Skeletal muscle tissue (tissue), 4 donors: ENCODE measurements around the gene CENPH. TPM values are rescaled to one million over a fixed set of nuclear protein-coding genes. Genes with fewer than 3 reads are reported as not detected.
"Not testable (repeated sequence)": the region's sequence is repeated elsewhere in the genome, so short reads cannot be mapped to it uniquely, and the experiment has no call there.

Experiments
- H3K27ac ChIP-seq: one replicate; pipeline ENCODE4 v1.7.0; 2013; ENCODE audit warnings: mild to moderate bottlenecking, low read depth, low read length, inconsistent platforms
- H3K27me3 ChIP-seq, 3 donors: one replicate each; pipeline ENCODE4 v1.7.0; 2013; ENCODE audit warnings: low read length in 3 of 3; ENCODE audit not compliant: control insufficient read depth in 3 of 3, insufficient read depth in 3 of 3
- H3K36me3 ChIP-seq, 3 donors: one replicate each; pipeline ENCODE4 v1.7.0; 2013; ENCODE audit warnings: low read length in 3 of 3; ENCODE audit not compliant: control insufficient read depth in 3 of 3, insufficient read depth in 3 of 3
- H3K4me1 ChIP-seq, 3 donors: one replicate each; pipeline ENCODE4 v1.7.0; 2013; ENCODE audit warnings: low read length in 3 of 3, mild to moderate bottlenecking in 3 of 3; ENCODE audit not compliant: control insufficient read depth in 3 of 3, insufficient read depth in 3 of 3
- H3K4me3 ChIP-seq, 3 donors: one replicate each; pipeline ENCODE4 v1.7.0; 2013; ENCODE audit warnings: low read length in 3 of 3
- H3K9ac ChIP-seq, 3 donors: one replicate each; pipeline ENCODE4 v1.7.0; 2013; ENCODE audit warnings: low read length in 3 of 3, mild to moderate bottlenecking in 3 of 3, moderate library complexity in 2 of 3, low read depth in 1 of 3
- H3K9me3 ChIP-seq, 3 donors: one replicate each; pipeline ENCODE4 v1.7.0; 2013; ENCODE audit warnings: low read length in 3 of 3; ENCODE audit not compliant: control insufficient read depth in 3 of 3
- total RNA-seq: library from RNA; depleted of rRNA; stranded (reverse); fragments of >200 nt; gene quantifications from one replicate; pipeline ENCODE4 v1.2.3, GENCODE V29; 2014
- donor health status: Osteomylitis.

CENPH gene
- total RNA-seq, 1 donor from 2014 or later = 4.2 TPM

DNA sequence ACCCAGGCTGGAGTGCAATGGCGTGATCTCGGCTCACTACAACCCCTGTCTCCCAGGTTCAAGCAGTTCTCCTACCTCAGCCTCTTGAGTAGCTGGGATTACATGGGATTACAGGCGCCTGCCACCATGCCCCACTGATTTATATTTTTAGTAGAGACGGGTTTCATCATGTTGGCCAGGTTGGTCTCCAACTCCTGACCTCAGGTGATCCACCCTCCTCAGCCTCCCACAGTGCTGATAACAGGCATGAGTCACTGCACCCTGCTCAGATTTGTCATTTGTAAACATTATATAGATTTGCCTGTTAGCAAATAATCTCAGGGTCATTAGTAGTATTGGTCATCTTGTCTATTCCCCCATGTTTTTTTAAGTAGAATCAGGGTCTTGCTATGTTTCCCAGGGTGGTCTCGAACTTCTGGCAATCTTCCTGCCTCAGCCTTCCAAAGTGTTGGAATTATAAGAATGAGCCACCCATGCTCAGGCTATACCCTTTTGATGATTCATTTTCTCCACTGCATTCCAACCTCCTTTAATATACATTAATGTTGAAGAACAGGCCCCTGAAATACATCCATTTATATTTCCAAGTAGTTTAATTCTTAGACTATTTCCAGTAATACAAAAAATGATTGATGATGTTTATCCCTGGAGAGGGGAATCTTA lies 17.3 kb downstream of the CENPH start:
- Histone ChIP-seq H3K4me1 (no peaks in the 10 kb centered on the region), H3K36me3 (no peaks in the 10 kb centered on the region), H3K4me3 (no peak overlapping the region), H3K27me3 (no peaks in the 10 kb centered on the region), H3K9me3 (no peaks in the 10 kb centered on the region), H3K27ac (no peak overlapping the region), H3K9ac (no peak overlapping the region)

GRCh38 chr5:69209602-69210001 lies 20.2 kb downstream of the CENPH start:
- no peaks in the 10 kb centered on the region for H3K27me3 ChIP-seq
- no peak overlapping the region for H3K4me3 ChIP-seq
- no peak overlapping the region for H3K9ac ChIP-seq
- H3K4me1 ChIP-seq = no peaks in the 10 kb centered on the region
- H3K9me3 ChIP-seq = no peaks in the 10 kb centered on the region
- H3K36me3 ChIP-seq = no peaks in the 10 kb centered on the region
- no peak overlapping the region for H3K27ac ChIP-seq

- Histone ChIP-seq H3K27me3 (no peaks in the 10 kb centered on the region), H3K9ac (no peak overlapping the region), H3K9me3 (no peaks in the 10 kb centered on the region), H3K4me3 (no peak overlapping the region), H3K27ac (no peak overlapping the region), H3K4me1 (no peaks in the 10 kb centered on the region), H3K36me3 (no peaks in the 10 kb centered on the region)
Measured at GRCh38 chr5:69211200-69211599, 21.8 kb downstream of the CENPH start.

DNA sequence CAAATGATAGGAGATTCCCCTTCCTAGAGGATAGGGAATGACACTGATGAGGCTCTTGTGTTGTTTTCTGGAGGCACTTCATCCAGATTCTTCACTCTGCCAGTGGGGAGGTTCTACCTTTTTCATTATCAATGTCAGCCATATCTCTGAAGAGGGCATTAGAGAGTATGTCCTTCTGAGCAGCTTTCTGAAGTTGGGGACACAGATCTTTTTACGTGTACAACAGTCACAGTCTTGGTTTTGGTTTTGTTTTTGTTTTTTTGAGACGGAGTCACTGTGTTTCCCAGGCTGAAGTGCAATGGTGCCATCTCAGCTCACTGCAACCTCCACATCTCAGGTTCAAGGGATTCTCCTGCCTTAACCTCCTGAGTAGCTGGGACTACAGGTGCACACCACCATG lies 22.6 kb downstream of the CENPH start:
- Histone ChIP-seq H3K9ac (no peak overlapping the region), H3K9me3 (no peaks in the 10 kb centered on the region), H3K27me3 (no peaks in the 10 kb centered on the region), H3K4me3 (no peak overlapping the region), H3K4me1 (no peaks in the 10 kb centered on the region), H3K27ac (no peak overlapping the region), H3K36me3 (no peaks in the 10 kb centered on the region)

- Histone ChIP-seq H3K9ac (no peak overlapping the region), H3K9me3 (no peaks in the 10 kb centered on the region), H3K27me3 (no peaks in the 10 kb centered on the region), H3K27ac (no peak overlapping the region), H3K36me3 (peaks cover 0 to 3% (median 2%) of the 10 kb centered on the region in 3 donors), H3K4me3 (no peak overlapping the region), H3K4me1 (peaks cover 0 to 6% (median under 1%) of the 10 kb centered on the region in 3 donors)
Measured at GRCh38 chr5:69213513-69214215, 24.3 kb downstream of the CENPH start.

GRCh38 chr5:69217151-69217511 lies 27.7 kb downstream of the CENPH start:
- no peaks in the 10 kb centered on the region for H3K9me3 ChIP-seq
- peak overlapping the region in 2 of 3 donors; percentile 98 to 99 for H3K9ac ChIP-seq
- peak overlapping the region; percentile 96 for H3K27ac ChIP-seq
- H3K4me3 ChIP-seq = peak overlapping the region; percentile 97 to 100 (median 100)
- H3K36me3 ChIP-seq = peaks cover 0 to 3% (median 2%) of the 10 kb centered on the region in 3 donors
- peaks cover 3 to 14% (median 8%) of the 10 kb centered on the region in 3 donors for H3K4me1 ChIP-seq
- no peaks in the 10 kb centered on the region for H3K27me3 ChIP-seq

DNA sequence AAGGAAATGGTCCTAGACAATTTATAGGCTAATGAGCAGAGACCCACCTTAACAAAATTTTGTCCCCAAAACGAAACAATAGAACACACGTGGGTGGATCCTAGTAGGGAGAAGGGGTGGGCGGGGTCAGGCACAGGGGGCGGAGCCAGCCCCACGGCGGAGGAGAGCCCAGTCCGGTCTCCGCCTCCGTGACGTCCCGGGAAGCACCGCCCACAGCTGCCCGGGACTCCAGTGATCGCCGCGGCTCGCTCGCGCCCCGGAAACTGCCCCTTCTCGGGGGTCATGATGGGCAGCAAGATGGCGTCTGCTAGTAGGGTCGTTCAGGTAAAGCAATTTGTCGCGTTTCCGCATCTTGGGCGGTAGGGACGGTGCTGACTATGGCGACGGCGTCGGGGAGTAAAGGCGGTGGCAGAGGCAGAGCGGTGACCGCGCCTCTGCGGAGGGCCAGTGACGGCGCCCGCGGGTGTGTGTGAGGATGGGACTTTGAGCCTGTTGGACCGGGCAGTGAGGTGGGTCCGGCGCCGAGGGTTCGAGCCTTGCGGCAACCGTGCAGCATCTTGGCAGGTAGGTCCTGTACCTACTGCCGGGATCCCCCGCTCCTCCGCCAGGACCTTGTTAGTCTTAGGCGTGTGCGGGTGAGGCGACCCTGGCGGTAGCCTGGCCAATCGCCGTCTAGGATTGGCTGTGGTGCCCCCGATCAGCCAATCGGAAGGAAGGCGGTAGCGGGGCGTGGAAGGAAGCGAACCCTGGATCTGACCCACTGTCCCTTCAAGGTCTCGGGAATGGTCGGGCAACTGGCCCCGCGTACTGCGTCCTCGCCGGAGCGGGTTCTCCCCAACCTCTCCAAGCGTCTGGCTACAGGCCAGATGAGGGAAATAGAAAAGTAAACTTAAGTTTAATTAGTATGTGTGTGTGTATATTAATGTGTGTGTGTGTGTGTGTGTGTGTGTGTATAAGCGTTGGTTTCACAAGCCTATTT lies 28.5 kb downstream of the CENPH start:
- Histone ChIP-seq H3K4me3 (peak overlapping the region; percentile 97 to 100 (median 100)), H3K9ac (peak overlapping the region; percentile 95 to 99 (median 98)), H3K27ac (peak overlapping the region; percentile 96), H3K4me1 (peaks cover 3 to 14% (median 8%) of the 10 kb centered on the region in 3 donors), H3K27me3 (no peaks in the 10 kb centered on the region), H3K36me3 (peaks cover 0 to 3% (median 2%) of the 10 kb centered on the region in 3 donors), H3K9me3 (no peaks in the 10 kb centered on the region)

- Histone ChIP-seq H3K27me3 (no peaks in the 10 kb centered on the region), H3K36me3 (peaks cover 0 to 3% (median 2%) of the 10 kb centered on the region in 3 donors), H3K4me1 (peaks cover 3 to 14% (median 8%) of the 10 kb centered on the region in 3 donors), H3K4me3 (no peak overlapping the region), H3K27ac (no peak overlapping the region), H3K9ac (no peak overlapping the region), H3K9me3 (no peaks in the 10 kb centered on the region)
Measured at GRCh38 chr5:69219939-69220338, 30.6 kb downstream of the CENPH start.

DNA sequence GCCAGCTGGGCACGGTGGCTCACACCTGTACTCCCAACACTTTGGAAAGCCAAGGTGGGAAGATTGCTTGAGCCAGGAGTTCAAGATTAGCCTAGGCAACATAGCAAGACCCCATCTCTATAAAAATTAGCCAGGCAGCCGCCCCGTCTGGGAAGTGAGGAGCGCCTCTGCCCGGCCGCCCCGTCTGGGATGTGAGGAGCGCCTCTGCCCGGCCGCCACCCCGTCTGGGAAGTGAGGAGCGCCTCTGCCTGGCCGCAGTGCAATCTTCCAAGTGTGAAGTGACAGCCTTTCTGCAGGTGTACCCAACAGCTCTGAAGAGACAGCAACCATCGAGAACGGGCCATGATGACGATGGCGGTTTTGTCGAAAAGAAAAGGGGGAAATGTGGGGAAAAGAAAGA lies 31.0 kb downstream of the CENPH start:
- H3K4me3 ChIP-seq, H3K36me3 ChIP-seq, H3K27me3 ChIP-seq, H3K9me3 ChIP-seq, H3K27ac ChIP-seq, H3K9ac ChIP-seq: not testable (repeated sequence)
- peaks cover 3 to 14% (median 8%) of the 10 kb centered on the region in 3 donors for H3K4me1 ChIP-seq
